ENCODE results near the gene RALGDS. TPM values are rescaled to one million over a fixed set of nuclear protein-coding genes. Genes with fewer than 3 reads are reported as not detected.

RALGDS gene
- total RNA-seq, 1 experiment from 2014 or later: 36.1 TPM

DNA sequence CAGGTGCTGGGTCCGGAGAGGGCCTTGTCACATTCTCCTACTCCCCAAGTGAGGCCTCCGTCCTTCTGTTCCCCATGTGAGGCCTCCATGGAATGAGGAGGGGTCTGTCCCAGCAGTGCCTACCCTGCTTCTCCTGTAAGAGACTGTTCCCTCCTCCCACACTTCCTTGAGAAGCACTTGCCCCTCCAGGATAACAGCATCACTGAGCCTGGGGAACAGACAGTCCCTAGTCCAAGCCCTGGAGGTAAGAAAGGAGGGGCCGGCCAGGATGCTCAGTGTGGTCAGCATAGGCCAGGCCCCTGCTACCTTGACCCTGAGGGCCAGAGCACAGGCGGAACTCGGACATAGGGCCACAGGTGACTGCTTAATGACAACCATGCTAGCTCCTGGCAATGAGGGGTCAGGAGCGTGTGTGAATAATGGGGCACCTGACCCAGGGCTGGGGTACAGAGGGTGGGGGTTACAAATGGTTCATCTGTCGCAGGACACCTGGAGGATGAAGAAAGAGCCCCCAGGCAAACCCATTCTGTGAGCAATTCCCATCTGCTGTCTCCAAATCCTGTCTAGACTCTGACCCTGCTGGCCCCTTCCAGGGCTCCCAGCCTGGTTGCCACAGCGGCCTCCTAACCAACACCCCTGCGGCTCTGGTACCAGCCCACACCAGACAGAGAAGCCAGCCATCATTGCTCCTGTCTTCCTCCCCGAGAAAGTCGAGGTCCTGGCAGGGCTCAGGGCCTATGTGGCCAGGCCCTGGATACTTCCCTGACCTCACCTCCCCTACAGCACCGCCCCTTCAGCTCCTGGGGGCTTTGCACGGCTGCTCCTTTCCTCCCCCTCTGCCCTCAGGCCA lies 20.3 kb downstream of the RALGDS start:
- no peak for DNase-seq (ENCODE audit: low read depth, low spot score)

DNA sequence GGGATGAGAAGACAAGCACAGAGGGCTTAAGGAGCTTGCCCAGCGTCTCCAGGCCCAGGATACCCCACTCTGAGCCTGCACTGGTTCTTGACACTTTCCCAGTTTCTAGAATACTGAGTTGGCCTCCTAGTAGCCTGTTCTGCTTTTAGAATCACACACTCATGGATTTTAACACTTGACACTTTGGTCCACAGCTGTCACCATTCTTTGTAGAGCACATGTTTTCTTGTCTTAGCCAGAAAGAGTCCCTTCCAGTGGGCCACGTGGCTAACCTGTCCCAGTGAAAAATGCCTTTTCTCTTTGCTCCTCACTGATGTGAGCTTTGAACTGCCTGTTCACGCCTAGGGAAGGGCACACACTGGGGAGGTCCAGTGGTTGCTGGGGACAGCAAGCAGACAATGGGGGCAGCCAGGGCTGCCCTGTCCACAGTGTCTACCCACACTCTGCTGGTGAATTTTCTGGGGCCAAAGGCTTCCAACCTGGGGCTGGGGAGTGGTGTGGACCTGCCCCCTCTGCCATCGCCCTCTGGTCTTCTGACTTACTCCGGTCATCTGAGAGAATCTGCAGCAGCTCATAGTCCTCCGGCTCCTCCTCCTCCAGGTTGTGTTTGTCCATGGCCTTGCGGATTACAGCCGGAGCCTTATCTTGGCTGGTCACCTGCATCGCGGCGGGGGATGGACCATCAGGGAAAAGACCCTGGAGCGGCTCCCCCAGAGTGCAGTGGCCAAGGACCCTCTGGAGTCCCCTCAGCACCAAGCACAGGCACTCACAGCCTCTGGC lies 21.1 kb downstream of the RALGDS start:
- intact Hi-C loops (cut with micrococcal nuclease): no loop called here
- H3K36me3 ChIP-seq (ENCODE audit: control insufficient read depth in 1 of 2, insufficient read depth in 2 of 2, low read length in 2 of 2): peaks cover 23 to 42% of the 10 kb centered on the region in 2 experiments; a peak in 3 of 4 replicates
- ChIA-PET CTCF (interaction anchor here (2.6 kb wide), 1 partner anchor 45 kb away, joined by 6 read pairs; no protein-coding TSS in a partner anchor), POLR2A (no interaction called here), RAD21 (ENCODE audit: low non-redundant PET in 1 of 2, low total read pairs in 2 of 2, uncharacterized antibody in 2 of 2, unreplicated experiment in 2 of 2) (interaction anchor here in 1 of 2 experiments (0.5 kb wide), 1 partner anchor 60 kb away, joined by 3 read pairs; no protein-coding TSS in a partner anchor)
- no TSS peak for BruUV-seq (replicated peaks)
- no peaks in the 10 kb centered on the region for H3K27me3 ChIP-seq (ENCODE audit: insufficient read depth, low read length)
- H3K79me2 ChIP-seq (ENCODE audit: insufficient read depth, low read length): no peaks in the 10 kb centered on the region
- H3K4me2 ChIP-seq (ENCODE audit: low read length): no peak overlapping the region
- no peak overlapping the region for H3K9ac ChIP-seq (ENCODE audit: low read length)
- H3K27ac ChIP-seq (ENCODE audit: low read depth, low read length): no peak overlapping the region
- no peak overlapping the region for H3K4me3 ChIP-seq (replicated peaks in 1 of 2; ENCODE audit: low read depth in 1 of 2, low read length in 2 of 2)
- H4K20me1 ChIP-seq (ENCODE audit: insufficient read depth): no peaks in the 10 kb centered on the region
- no peak for ATAC-seq
- TF ChIP-seq, protein P1, sequence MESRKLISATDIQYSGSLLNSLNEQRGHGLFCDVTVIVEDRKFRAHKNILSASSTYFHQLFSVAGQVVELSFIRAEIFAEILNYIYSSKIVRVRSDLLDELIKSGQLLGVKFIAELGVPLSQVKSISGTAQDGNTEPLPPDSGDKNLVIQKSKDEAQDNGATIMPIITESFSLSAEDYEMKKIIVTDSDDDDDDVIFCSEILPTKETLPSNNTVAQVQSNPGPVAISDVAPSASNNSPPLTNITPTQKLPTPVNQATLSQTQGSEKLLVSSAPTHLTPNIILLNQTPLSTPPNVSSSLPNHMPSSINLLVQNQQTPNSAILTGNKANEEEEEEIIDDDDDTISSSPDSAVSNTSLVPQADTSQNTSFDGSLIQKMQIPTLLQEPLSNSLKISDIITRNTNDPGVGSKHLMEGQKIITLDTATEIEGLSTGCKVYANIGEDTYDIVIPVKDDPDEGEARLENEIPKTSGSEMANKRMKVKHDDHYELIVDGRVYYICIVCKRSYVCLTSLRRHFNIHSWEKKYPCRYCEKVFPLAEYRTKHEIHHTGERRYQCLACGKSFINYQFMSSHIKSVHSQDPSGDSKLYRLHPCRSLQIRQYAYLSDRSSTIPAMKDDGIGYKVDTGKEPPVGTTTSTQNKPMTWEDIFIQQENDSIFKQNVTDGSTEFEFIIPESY (IDR thresholded peaks at IDR 0.05; ENCODE audit: extremely low read depth, insufficient replicate concordance, low read length): no peak
- TF ChIP-seq FOSL1 (IDR thresholded peaks at IDR 0.05; ENCODE audit: low read depth): no peak
- TF ChIP-seq ELF1 (IDR thresholded peaks at IDR 0.05; ENCODE audit: borderline replicate concordance, low read depth): no peak
- no peak for TF ChIP-seq ZFX (IDR thresholded peaks at IDR 0.05)
- TF ChIP-seq EZH2phosphoT487 (IDR thresholded peaks at IDR 0.05; ENCODE audit: borderline replicate concordance): no peak
- no peak for TF ChIP-seq SRF (IDR thresholded peaks at IDR 0.05; ENCODE audit: low read depth)
- no peak for TF ChIP-seq ZNF274 (IDR thresholded peaks at IDR 0.05; ENCODE audit: low read depth, low read length)
- TF ChIP-seq EZH2 (IDR thresholded peaks at IDR 0.05): no peak
- TF ChIP-seq JUND (IDR thresholded peaks at IDR 0.05): no peak
- TF ChIP-seq, protein P2, sequence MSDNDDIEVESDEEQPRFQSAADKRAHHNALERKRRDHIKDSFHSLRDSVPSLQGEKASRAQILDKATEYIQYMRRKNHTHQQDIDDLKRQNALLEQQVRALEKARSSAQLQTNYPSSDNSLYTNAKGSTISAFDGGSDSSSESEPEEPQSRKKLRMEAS (IDR thresholded peaks at IDR 0.05): no peak
- DNase-seq (ENCODE audit: low read depth, low spot score): no peak
- H3K4me1 ChIP-seq (ENCODE audit: control insufficient read depth in 1 of 2, insufficient read depth in 2 of 2, low read length in 2 of 2): no peaks in the 10 kb centered on the region
- no peak overlapping the region for H2AFZ ChIP-seq (ENCODE audit: low read depth, low read length, poor library complexity, severe bottlenecking)
- no peaks in the 10 kb centered on the region for H3K9me2 ChIP-seq (ENCODE audit: insufficient read depth)
- H3K9me3 ChIP-seq (ENCODE audit: control insufficient read depth in 1 of 2, insufficient read depth in 1 of 2, low read depth in 1 of 2, low read length in 2 of 2): peaks cover 8 to 16% of the 10 kb centered on the region in 2 experiments; a peak in 3 of 4 replicates

More for the DNA sequence above, 20.3 kb downstream of the RALGDS start:
- H3K4me2 ChIP-seq (ENCODE audit: low read length): no peak overlapping the region
- H2AFZ ChIP-seq (ENCODE audit: low read depth, low read length, poor library complexity, severe bottlenecking): no peak overlapping the region
- H3K9ac ChIP-seq (ENCODE audit: low read length): no peak overlapping the region
- H4K20me1 ChIP-seq (ENCODE audit: insufficient read depth): no peaks in the 10 kb centered on the region
- no peaks in the 10 kb centered on the region for H3K4me1 ChIP-seq (ENCODE audit: control insufficient read depth in 1 of 2, insufficient read depth in 2 of 2, low read length in 2 of 2)
- H3K79me2 ChIP-seq (ENCODE audit: insufficient read depth, low read length): no peaks in the 10 kb centered on the region
- H3K27ac ChIP-seq (ENCODE audit: low read depth, low read length): no peak overlapping the region
- ChIA-PET RAD21 (ENCODE audit: low non-redundant PET in 1 of 2, low total read pairs in 2 of 2, uncharacterized antibody in 2 of 2, unreplicated experiment in 2 of 2) (interaction anchor here in 1 of 2 experiments (0.5 kb wide), 1 partner anchor 59 kb away, joined by 3 read pairs; no protein-coding TSS in a partner anchor), CTCF (interaction anchor here (1.0 to 3.4 kb wide), 2 partner anchors 43 to 48 kb away, joined by 3 to 21 read pairs; no protein-coding TSS in a partner anchor), POLR2A (no interaction called here)
- peaks cover 25 to 42% of the 10 kb centered on the region in 2 experiments; a peak in 3 of 4 replicates for H3K36me3 ChIP-seq (ENCODE audit: control insufficient read depth in 1 of 2, insufficient read depth in 2 of 2, low read length in 2 of 2)
- no peak overlapping the region for H3K4me3 ChIP-seq (replicated peaks in 1 of 2; ENCODE audit: low read depth in 1 of 2, low read length in 2 of 2)
- TF ChIP-seq CEBPB (IDR thresholded peaks at IDR 0.05; ENCODE audit: low read depth): no peak
- TF ChIP-seq POLR2A (IDR thresholded peaks at IDR 0.05; ENCODE audit: borderline replicate concordance, extremely low read depth, insufficient read depth, insufficient read length): no peak
- TF ChIP-seq SIN3A (IDR thresholded peaks at IDR 0.05; ENCODE audit: low read depth): no peak
- no peak for TF ChIP-seq TCF7L2 (IDR thresholded peaks at IDR 0.05; ENCODE audit: borderline replicate concordance, extremely low read depth, insufficient read depth, insufficient read length)
- TF ChIP-seq RAD21 (IDR thresholded peaks at IDR 0.05; ENCODE audit: low read depth): no peak
- H3K9me2 ChIP-seq (ENCODE audit: insufficient read depth): no peaks in the 10 kb centered on the region
- H3K27me3 ChIP-seq (ENCODE audit: insufficient read depth, low read length): no peaks in the 10 kb centered on the region
- BruUV-seq (replicated peaks): no TSS peak
- intact Hi-C loops (cut with micrococcal nuclease): no loop called here
- peaks cover 8 to 12% of the 10 kb centered on the region in 2 experiments; a peak in 3 of 4 replicates for H3K9me3 ChIP-seq (ENCODE audit: control insufficient read depth in 1 of 2, insufficient read depth in 1 of 2, low read depth in 1 of 2, low read length in 2 of 2)
- ATAC-seq: no peak
